Activated T-cell treated with anti-CD3 and anti-CD28 coated beads, Interleukin-2, amount 50 U/mL, for 72 hours (primary cell): Measurements from ENCODE around the gene FES. TPM values are rescaled to one million over a fixed set of nuclear protein-coding genes. Genes with fewer than 3 reads are reported as not detected.
"Not testable (repeated sequence)": the region's sequence is repeated elsewhere in the genome, so short reads cannot be mapped to it uniquely, and the experiment has no call there.

Source experiments
- ATAC-seq, 2 donors: fragments of 150-1000 bp; cut with Tn5 transposase; replicated peaks in 1 of 2; 2 replicates each; pipeline ENCODE4 v1.10.0; 2021; ENCODE audit warnings: moderate library complexity in 2 of 2, mild to moderate bottlenecking in 1 of 2
- DNase-seq, 2 donors: peaks; one replicate each; pipeline ENCODE4 v3.0.0; 2021 to 2022; ENCODE audit warnings: mixed read lengths in 1 of 2
- H3K27ac Mint-ChIP-seq: one replicate; pipeline ENCODE4 v1.8.0; 2022; ENCODE audit warnings: mild to moderate bottlenecking, moderate library complexity, mixed read lengths
- H3K27me3 Mint-ChIP-seq: one replicate; pipeline ENCODE4 v1.8.0; 2022; ENCODE audit warnings: low read depth, mixed read lengths
- H3K36me3 Mint-ChIP-seq, 2 donors: one replicate each; pipeline ENCODE4 v1.8.0; 2022; ENCODE audit warnings: mixed read lengths in 2 of 2, mild to moderate bottlenecking in 1 of 2; ENCODE audit not compliant: insufficient read depth in 2 of 2
- H3K4me1 Mint-ChIP-seq: one replicate; pipeline ENCODE4 v1.8.0; 2022; ENCODE audit warnings: low read depth, mixed read lengths
- H3K4me3 Mint-ChIP-seq, 2 donors: one replicate each; pipeline ENCODE4 v1.8.0; 2022; ENCODE audit warnings: mild to moderate bottlenecking in 2 of 2, mixed read lengths in 2 of 2, moderate library complexity in 2 of 2
- H3K9me3 Mint-ChIP-seq, 2 donors: one replicate each; pipeline ENCODE4 v1.8.0; 2022; ENCODE audit warnings: mixed read lengths in 2 of 2
- total RNA-seq, 2 donors: library from RNA; stranded (reverse); gene quantifications; one replicate each; pipeline ENCODE4 v1.2.3, GENCODE V29; 2022

FES gene
- total RNA-seq, 2 donors from 2014 or later, result 68.3 to 81.5 TPM

GRCh38 chr15:90873998-90874605 is 10.2 kb upstream of the FES start:
- DNase-seq (no peak), ATAC-seq (no peak)
- Mint-ChIP-seq H3K4me3 (peak overlapping the region; percentile 90 to 98), H3K9me3 (no peaks in the 10 kb centered on the region), H3K27me3 (no peaks in the 10 kb centered on the region), H3K27ac (peak overlapping the region; percentile 100), H3K4me1 (peaks cover 70% of the 10 kb centered on the region), H3K36me3 (peaks cover 37 to 52% of the 10 kb centered on the region in 2 donors)

GRCh38 chr15:90874986-90875385 is 9.3 kb upstream of the FES start:
- H3K27me3 Mint-ChIP-seq, DNase-seq, ATAC-seq, H3K9me3 Mint-ChIP-seq: not testable (repeated sequence)
- Mint-ChIP-seq H3K27ac (peak overlapping the region; percentile 93), H3K4me1 (peaks cover 68% of the 10 kb centered on the region), H3K36me3 (peaks cover 37 to 49% of the 10 kb centered on the region in 2 donors), H3K4me3 (peak overlapping the region; percentile 76 to 98)

GRCh38 chr15:90875549-90875981 is 8.7 kb upstream of the FES start:
- peaks cover 32 to 43% of the 10 kb centered on the region in 2 donors for H3K36me3 Mint-ChIP-seq
- H3K4me3 Mint-ChIP-seq, result peak overlapping the region; percentile 44 to 76
- peaks cover 66% of the 10 kb centered on the region for H3K4me1 Mint-ChIP-seq
- no peaks in the 10 kb centered on the region for H3K27me3 Mint-ChIP-seq
- no peaks in the 10 kb centered on the region for H3K9me3 Mint-ChIP-seq
- peak overlapping the region; percentile 8 for H3K27ac Mint-ChIP-seq
- no peak for ATAC-seq
- DNase-seq, result no peak

GRCh38 chr15:90876046-90876445 is 8.3 kb upstream of the FES start:
- peaks cover 68% of the 10 kb centered on the region for H3K4me1 Mint-ChIP-seq
- H3K27ac Mint-ChIP-seq, result peak overlapping the region; percentile 91
- no peak for ATAC-seq
- peaks cover 28 to 39% of the 10 kb centered on the region in 2 donors for H3K36me3 Mint-ChIP-seq
- H3K27me3 Mint-ChIP-seq, result no peaks in the 10 kb centered on the region
- H3K4me3 Mint-ChIP-seq, result peak overlapping the region; percentile 44 to 76
- H3K9me3 Mint-ChIP-seq, result no peaks in the 10 kb centered on the region
- DNase-seq, result no peak

- ATAC-seq (no peak), DNase-seq (no peak)
- H3K4me1 Mint-ChIP-seq, result peaks cover 71% of the 10 kb centered on the region
- peaks cover 28 to 41% of the 10 kb centered on the region in 2 donors for H3K36me3 Mint-ChIP-seq
- peak overlapping the region; percentile 91 for H3K27ac Mint-ChIP-seq
- H3K27me3 Mint-ChIP-seq, result no peaks in the 10 kb centered on the region
- H3K4me3 Mint-ChIP-seq, result peak overlapping the region; percentile 36 to 56
- no peaks in the 10 kb centered on the region for H3K9me3 Mint-ChIP-seq
These were observed 7.7 kb upstream of the FES start for GRCh38 chr15:90876512-90877170.

GRCh38 chr15:90877315-90877714 is 7.0 kb upstream of the FES start:
- Mint-ChIP-seq H3K4me3 (peak overlapping the region; percentile 36 to 56), H3K9me3 (no peaks in the 10 kb centered on the region), H3K4me1 (peaks cover 71% of the 10 kb centered on the region), H3K27ac (peak overlapping the region; percentile 91), H3K27me3 (no peaks in the 10 kb centered on the region), H3K36me3 (peaks cover 27 to 38% of the 10 kb centered on the region in 2 donors)
- DNase-seq (no peak), ATAC-seq (no peak)

GRCh38 chr15:90877996-90878395 is 6.3 kb upstream of the FES start:
- H3K27me3 Mint-ChIP-seq, result no peaks in the 10 kb centered on the region
- peaks cover 20 to 34% of the 10 kb centered on the region in 2 donors for H3K36me3 Mint-ChIP-seq
- no peak overlapping the region for H3K4me3 Mint-ChIP-seq
- DNase-seq, result no peak
- no peaks in the 10 kb centered on the region for H3K9me3 Mint-ChIP-seq
- H3K27ac Mint-ChIP-seq, result peak overlapping the region; percentile 91
- H3K4me1 Mint-ChIP-seq, result peaks cover 76% of the 10 kb centered on the region
- ATAC-seq, result no peak

GRCh38 chr15:90878660-90879059 is 5.6 kb upstream of the FES start:
- DNase-seq, result no peak
- H3K4me3 Mint-ChIP-seq, result no peak overlapping the region
- H3K9me3 Mint-ChIP-seq, result no peaks in the 10 kb centered on the region
- H3K36me3 Mint-ChIP-seq, result peaks cover 16 to 32% of the 10 kb centered on the region in 2 donors
- H3K27ac Mint-ChIP-seq, result no peak overlapping the region
- no peak for ATAC-seq
- H3K4me1 Mint-ChIP-seq, result peaks cover 76% of the 10 kb centered on the region
- no peaks in the 10 kb centered on the region for H3K27me3 Mint-ChIP-seq

- no peak for ATAC-seq
- no peak for DNase-seq
- H3K27me3 Mint-ChIP-seq, result no peaks in the 10 kb centered on the region
- peaks cover 14 to 28% of the 10 kb centered on the region in 2 donors for H3K36me3 Mint-ChIP-seq
- H3K4me3 Mint-ChIP-seq, result no peak overlapping the region
- no peaks in the 10 kb centered on the region for H3K9me3 Mint-ChIP-seq
- no peak overlapping the region for H3K27ac Mint-ChIP-seq
- peaks cover 69% of the 10 kb centered on the region for H3K4me1 Mint-ChIP-seq
These were observed 4.5 kb upstream of the FES start for GRCh38 chr15:90879730-90880366.

- peaks cover 12 to 24% of the 10 kb centered on the region in 2 donors for H3K36me3 Mint-ChIP-seq
These were observed 3.7 kb upstream of the FES start for GRCh38 chr15:90880381-90881145.

GRCh38 chr15:90881181-90881977 is 2.9 kb upstream of the FES start:
- Mint-ChIP-seq H3K27me3 (no peaks in the 10 kb centered on the region), H3K4me3 (no peak overlapping the region), H3K9me3 (no peaks in the 10 kb centered on the region), H3K27ac (no peak overlapping the region), H3K4me1 (peaks cover 75% of the 10 kb centered on the region), H3K36me3 (peaks cover 9 to 23% of the 10 kb centered on the region in 2 donors)
- ATAC-seq (no peak), DNase-seq (no peak)

More at GRCh38 chr15:90880381-90881145, 3.7 kb upstream of the FES start:
- H3K4me1 Mint-ChIP-seq, result peaks cover 70% of the 10 kb centered on the region
- H3K27me3 Mint-ChIP-seq, result no peaks in the 10 kb centered on the region
- H3K9me3 Mint-ChIP-seq, result no peaks in the 10 kb centered on the region
- DNase-seq (no peak), ATAC-seq (no peak)
- no peak overlapping the region for H3K27ac Mint-ChIP-seq
- no peak overlapping the region for H3K4me3 Mint-ChIP-seq

- DNase-seq, result no peak
- H3K36me3 Mint-ChIP-seq, result peaks cover 6 to 16% of the 10 kb centered on the region in 2 donors
- H3K4me1 Mint-ChIP-seq, result peaks cover 69% of the 10 kb centered on the region
- no peak overlapping the region for H3K4me3 Mint-ChIP-seq
- ATAC-seq, result no peak
- no peaks in the 10 kb centered on the region for H3K27me3 Mint-ChIP-seq
- H3K9me3 Mint-ChIP-seq, result no peaks in the 10 kb centered on the region
- H3K27ac Mint-ChIP-seq, result no peak overlapping the region
These were observed 2.2 kb upstream of the FES start for GRCh38 chr15:90881978-90882721.
